Measurements from ENCODE around the gene MTURN. TPM values are rescaled to one million over a fixed set of nuclear protein-coding genes. Genes with fewer than 3 reads are reported as not detected.

The MTURN gene
- total RNA-seq, 1 donor from 2014 or later, result 21.3 TPM

GRCh38 chr7:30162133-30162532, 27.3 kb downstream of the MTURN start:
- Histone ChIP-seq H3K27ac (replicated peaks) (peak overlapping the region; percentile 6), H3K4me1 (peaks cover 43% of the 10 kb centered on the region), H3K36me3 (peaks cover 9% of the 10 kb centered on the region), H3K4me3 (no peak overlapping the region), H3K27me3 (ENCODE audit: low read depth) (no peaks in the 10 kb centered on the region), H3K9me3 (replicated peaks) (no peaks in the 10 kb centered on the region)
- DNase-seq, result no peak
- intact Hi-C loops (cut with micrococcal nuclease), result loop anchor here (10.0 kb wide), 1 partner anchor 113 kb away; no protein-coding TSS in a partner anchor
- no peak for TF ChIP-seq CTCF (IDR thresholded peaks at IDR 0.05; ENCODE audit: borderline replicate concordance)

- no peak for DNase-seq
- Histone ChIP-seq H3K27me3 (ENCODE audit: low read depth) (no peaks in the 10 kb centered on the region), H3K4me1 (peaks cover 43% of the 10 kb centered on the region), H3K27ac (replicated peaks) (peak overlapping the region; percentile 54), H3K36me3 (peaks cover 4% of the 10 kb centered on the region), H3K4me3 (no peak overlapping the region), H3K9me3 (replicated peaks) (no peaks in the 10 kb centered on the region)
- intact Hi-C loops (cut with micrococcal nuclease), result loop anchor here (10.0 kb wide), 1 partner anchor 112 kb away; no protein-coding TSS in a partner anchor
- no peak for TF ChIP-seq CTCF (IDR thresholded peaks at IDR 0.05; ENCODE audit: borderline replicate concordance)
These were observed 27.9 kb downstream of the MTURN start for GRCh38 chr7:30162622-30163124.

GRCh38 chr7:30163231-30163894, 28.6 kb downstream of the MTURN start:
- no peak for DNase-seq
- intact Hi-C loops (cut with micrococcal nuclease), result loop anchor here (10.0 kb wide), 1 partner anchor 111 kb away; no protein-coding TSS in a partner anchor
- Histone ChIP-seq H3K4me3 (no peak overlapping the region), H3K9me3 (replicated peaks) (no peaks in the 10 kb centered on the region), H3K27ac (replicated peaks) (peak overlapping the region; percentile 54), H3K4me1 (peaks cover 43% of the 10 kb centered on the region), H3K27me3 (ENCODE audit: low read depth) (no peaks in the 10 kb centered on the region), H3K36me3 (no peaks in the 10 kb centered on the region)
- TF ChIP-seq CTCF (IDR thresholded peaks at IDR 0.05; ENCODE audit: borderline replicate concordance), result no peak

GRCh38 chr7:30164567-30164966, 29.8 kb downstream of the MTURN start:
- no peak overlapping the region for H3K27ac ChIP-seq (replicated peaks)
- H3K9me3 ChIP-seq (replicated peaks), result no peaks in the 10 kb centered on the region

GRCh38 chr7:30165590-30165989, 30.8 kb downstream of the MTURN start:
- no peak for DNase-seq
- peaks cover 33% of the 10 kb centered on the region for H3K4me1 ChIP-seq
- no peaks in the 10 kb centered on the region for H3K27me3 ChIP-seq (ENCODE audit: low read depth)
- no peak overlapping the region for H3K27ac ChIP-seq (replicated peaks)
- no peak for TF ChIP-seq CTCF (IDR thresholded peaks at IDR 0.05; ENCODE audit: borderline replicate concordance)
- H3K9me3 ChIP-seq (replicated peaks), result no peaks in the 10 kb centered on the region
- no peak overlapping the region for H3K4me3 ChIP-seq
- no peaks in the 10 kb centered on the region for H3K36me3 ChIP-seq
- intact Hi-C loops (cut with micrococcal nuclease), result loop anchor here (10.0 kb wide), 1 partner anchor 109 kb away; no protein-coding TSS in a partner anchor

More at GRCh38 chr7:30164567-30164966, 29.8 kb downstream of the MTURN start:
- peak; percentile 73 for TF ChIP-seq CTCF (IDR thresholded peaks at IDR 0.05; ENCODE audit: borderline replicate concordance)
- H3K27me3 ChIP-seq (ENCODE audit: low read depth), result no peaks in the 10 kb centered on the region
- intact Hi-C loops (cut with micrococcal nuclease), result loop anchor here (10.0 kb wide), 1 partner anchor 110 kb away; no protein-coding TSS in a partner anchor
- no peak for DNase-seq
- H3K4me1 ChIP-seq, result peaks cover 39% of the 10 kb centered on the region
- no peak overlapping the region for H3K4me3 ChIP-seq
- no peaks in the 10 kb centered on the region for H3K36me3 ChIP-seq
